Vagina (tissue), 2 donors: ENCODE results near the gene NUP85. TPM values are rescaled to one million over a fixed set of nuclear protein-coding genes. Genes with fewer than 3 reads are reported as not detected.

Source experiments
- DNase-seq, 2 donors: peaks; one replicate each; pipeline ENCODE4 v3.0.0-alpha.2; 2017; ENCODE audit errors: extremely low spot score in 2 of 2
- H3K27ac ChIP-seq: fragments of 200-600 bp; sonication (generic); one replicate; pipeline ENCODE4 v1.5.1; 2019
- H3K27me3 ChIP-seq: fragments of 200-600 bp; sonication (generic); one replicate; pipeline ENCODE4 v1.5.1; 2019
- H3K36me3 ChIP-seq, 2 donors: fragments of 200-600 bp; sonication (generic); one replicate each; pipeline ENCODE4 v1.5.1; 2017 to 2019
- H3K4me1 ChIP-seq: fragments of 200-600 bp; sonication (generic); one replicate; pipeline ENCODE4 v1.5.1; 2019
- H3K4me3 ChIP-seq, 2 donors: fragments of 200-600 bp; sonication (generic); 1 replicate in 1 of 2; 2 replicates in 1 of 2; pipeline ENCODE4 v1.5.1; 2016 to 2019
- H3K9me3 ChIP-seq: fragments of 200-600 bp; sonication (generic); one replicate; pipeline ENCODE4 v1.5.1; 2019
- CTCF ChIP-seq, 3 experiments: fragments of 450-650 bp in 2 of 3; fragments of 200-600 bp in 1 of 3; sonication (generic) in 1 of 3; IDR thresholded peaks; one replicate each; pipeline ENCODE4 v1.5.1; 2017 to 2019; ENCODE audit warnings: antibody characterized with exemption in 3 of 3, mild to moderate bottlenecking in 2 of 3, moderate library complexity in 2 of 3
- POLR2A ChIP-seq, 2 donors: fragments of 450-650 bp; IDR thresholded peaks; one replicate each; pipeline ENCODE4 v1.6.1; 2017; ENCODE audit warnings: antibody characterized with exemption in 2 of 2, mild to moderate bottlenecking in 2 of 2, moderate library complexity in 2 of 2
- POLR2AphosphoS5 ChIP-seq, 2 donors: sonication (generic); formaldehyde crosslinking; IDR thresholded peaks; one replicate each; pipeline ENCODE4 v1.9.0; 2017; ENCODE audit warnings: antibody characterized with exemption in 2 of 2, mild to moderate bottlenecking in 2 of 2, low read depth in 1 of 2; ENCODE audit not compliant: insufficient read depth in 1 of 2
- intact Hi-C: fragments of 100-400 bp; cut with DNase I; formaldehyde crosslinking; loops from one replicate; pipeline ENCODE4 v1.15.1; 2023
- total RNA-seq: library from RNA; depleted of rRNA; stranded (reverse); fragments of >200 nt; gene quantifications from one replicate; pipeline ENCODE4 v1.2.3, GENCODE V29; 2016

The NUP85 gene
- total RNA-seq, 1 donor from 2014 or later: 33.9 TPM

- no peaks in the 10 kb centered on the region for H3K9me3 ChIP-seq
- DNase-seq: no peak
- H3K27me3 ChIP-seq: no peaks in the 10 kb centered on the region
- no peak overlapping the region for H3K4me3 ChIP-seq
- intact Hi-C loops: no loop called here
- TF ChIP-seq POLR2A (IDR thresholded peaks at IDR 0.05) (no peak), CTCF (IDR thresholded peaks at IDR 0.05) (no peak), POLR2AphosphoS5 (IDR thresholded peaks at IDR 0.05; ENCODE audit: insufficient read depth in 1 of 2, low read depth in 1 of 2) (no peak)
- no peak overlapping the region for H3K27ac ChIP-seq
- H3K4me1 ChIP-seq: peaks cover 31% of the 10 kb centered on the region
- peaks cover 0 to 34% of the 10 kb centered on the region in 2 donors for H3K36me3 ChIP-seq
Observed at GRCh38 chr17:75267411-75268232, 62.1 kb downstream of the NUP85 start.

GRCh38 chr17:75269844-75270217 is 64.4 kb downstream of the NUP85 start:
- Histone ChIP-seq H3K27ac (peak overlapping the region; percentile 89), H3K4me3 (peak overlapping the region; percentile 76 to 88), H3K27me3 (no peaks in the 10 kb centered on the region), H3K4me1 (peaks cover 23% of the 10 kb centered on the region), H3K9me3 (no peaks in the 10 kb centered on the region), H3K36me3 (peaks cover 0 to 17% of the 10 kb centered on the region in 2 donors)
- TF ChIP-seq CTCF (IDR thresholded peaks at IDR 0.05): no peak
- TF ChIP-seq POLR2AphosphoS5 (IDR thresholded peaks at IDR 0.05; ENCODE audit: insufficient read depth in 1 of 2, low read depth in 1 of 2): no peak
- TF ChIP-seq POLR2A (IDR thresholded peaks at IDR 0.05): no peak
- intact Hi-C loops: no loop called here
- no peak for DNase-seq

GRCh38 chr17:75270218-75270965 is 64.9 kb downstream of the NUP85 start:
- Histone ChIP-seq H3K27ac (peak overlapping the region; percentile 89), H3K4me1 (peaks cover 23% of the 10 kb centered on the region), H3K36me3 (peaks cover 0 to 12% of the 10 kb centered on the region in 2 donors), H3K9me3 (no peaks in the 10 kb centered on the region), H3K27me3 (no peaks in the 10 kb centered on the region), H3K4me3 (peak overlapping the region; percentile 76 to 88)
- intact Hi-C loops: no loop called here
- peak in 2 of 3 experiments; percentile 5 to 9 for TF ChIP-seq CTCF (IDR thresholded peaks at IDR 0.05)
- TF ChIP-seq POLR2A (IDR thresholded peaks at IDR 0.05): no peak
- TF ChIP-seq POLR2AphosphoS5 (IDR thresholded peaks at IDR 0.05; ENCODE audit: insufficient read depth in 1 of 2, low read depth in 1 of 2): peak in 1 of 2 donors; percentile 64
- DNase-seq: no peak

- Histone ChIP-seq H3K36me3 (peaks cover 0 to 7% of the 10 kb centered on the region in 2 donors), H3K27me3 (no peaks in the 10 kb centered on the region), H3K4me3 (peak within 1 kb of the TSS; percentile 76 to 88), H3K9me3 (no peaks in the 10 kb centered on the region), H3K4me1 (peaks cover 23% of the 10 kb centered on the region), H3K27ac (peak within 1 kb of the TSS; percentile 89)
- TF ChIP-seq POLR2A (IDR thresholded peaks at IDR 0.05): peak in 1 of 2 donors; percentile 35
- peak in 1 of 2 donors; percentile 0 for TF ChIP-seq POLR2AphosphoS5 (IDR thresholded peaks at IDR 0.05; ENCODE audit: insufficient read depth in 1 of 2, low read depth in 1 of 2)
- TF ChIP-seq CTCF (IDR thresholded peaks at IDR 0.05): no peak
- intact Hi-C loops: no loop called here
- no peak for DNase-seq
Observed at GRCh38 chr17:75270966-75271232, 65.4 kb downstream of the NUP85 start, which contains the start of gene MIF4GD. MIF4GD (minus strand) TSS chr17:75271231; CDS start chr17:75270195, 1,036 bp downstream.
